MM.1S (cell line): ENCODE measurements around the gene EAF2.

Source experiments
- DNase-seq: peaks from one replicate; pipeline ENCODE4 v3.0.0-alpha.2; 2015
- H2AFZ ChIP-seq: fragments of 300-600 bp; sonication (generic); 2 replicates; pipeline ENCODE4 v1.6.0; 2016; ENCODE audit warnings: antibody characterized with exemption, low read length
- H3F3A ChIP-seq: fragments of 300-600 bp; sonication (generic); 2 replicates; pipeline ENCODE4 v1.6.1; 2016; ENCODE audit warnings: mild to moderate bottlenecking, antibody characterized with exemption, low read length, moderate library complexity, mixed read lengths; ENCODE audit not compliant: insufficient read depth
- H3K27ac ChIP-seq: fragments of 300-600 bp; sonication (generic); 2 replicates; pipeline ENCODE4 v1.5.1; 2016; ENCODE audit warnings: mild to moderate bottlenecking, low read length
- H3K27me3 ChIP-seq: fragments of 300-600 bp; sonication (generic); replicated peaks from 2 replicates; pipeline ENCODE4 v1.6.0; 2016; ENCODE audit warnings: low read length; ENCODE audit not compliant: insufficient read depth
- H3K36me3 ChIP-seq: fragments of 300-600 bp; sonication (generic); replicated peaks from 2 replicates; pipeline ENCODE4 v1.6.1; 2016; ENCODE audit warnings: mild to moderate bottlenecking, low read length, mixed read lengths; ENCODE audit not compliant: insufficient read depth
- H3K4me1 ChIP-seq: fragments of 300-600 bp; sonication (generic); 2 replicates; pipeline ENCODE4 v1.6.1; 2016; ENCODE audit warnings: low read length, mixed read lengths
- H3K4me2 ChIP-seq: fragments of 300-600 bp; sonication (generic); 2 replicates; pipeline ENCODE4 v1.6.0; 2016; ENCODE audit warnings: low read depth, low read length
- H3K4me3 ChIP-seq: fragments of 300-600 bp; sonication (generic); 2 replicates; pipeline ENCODE4 v1.5.1; 2016; ENCODE audit warnings: low read length, mixed read lengths
- H3K79me2 ChIP-seq: fragments of 300-600 bp; sonication (generic); 2 replicates; pipeline ENCODE4 v1.6.1; 2016; ENCODE audit warnings: mixed run types, low read length, mixed read lengths
- H3K9ac ChIP-seq: fragments of 300-600 bp; sonication (generic); 2 replicates; pipeline ENCODE4 v1.6.1; 2016; ENCODE audit warnings: low read length, mixed read lengths
- H3K9me2 ChIP-seq: fragments of 300-600 bp; sonication (generic); replicated peaks from 2 replicates; pipeline ENCODE4 v1.6.1; 2016; ENCODE audit warnings: mild to moderate bottlenecking, low read length, mixed read lengths; ENCODE audit not compliant: insufficient read depth
- H3K9me3 ChIP-seq: fragments of 300-600 bp; sonication (generic); replicated peaks from 2 replicates; pipeline ENCODE4 v1.6.1; 2016; ENCODE audit warnings: mild to moderate bottlenecking, low read length, mixed read lengths; ENCODE audit not compliant: insufficient read depth
- H4K20me1 ChIP-seq: fragments of 300-600 bp; sonication (generic); 2 replicates; pipeline ENCODE4 v1.6.1; 2016; ENCODE audit warnings: mild to moderate bottlenecking, low read length, moderate library complexity, mixed read lengths; ENCODE audit not compliant: insufficient read depth
- EZH2 ChIP-seq: fragments of 300-600 bp; sonication (generic); optimal IDR thresholded peaks from 2 replicates; pipeline ENCODE3; 2017; ENCODE audit warnings: low read depth, mild to moderate bottlenecking, antibody characterized with exemption, low read length, mixed read lengths
- EZH2phosphoT487 ChIP-seq: fragments of 300-600 bp; sonication (generic); IDR thresholded peaks from 2 replicates; pipeline ENCODE4 v1.6.1; 2018; ENCODE audit warnings: antibody characterized with exemption, low read length
- TF ChIP-seq, protein P1 (sequence below): fragments of 300-600 bp; sonication (generic); IDR thresholded peaks from 2 replicates; pipeline ENCODE4 v1.5.1; 2016; ENCODE audit warnings: antibody characterized with exemption, low read length, mixed read lengths

The EAF2 gene

DNA sequence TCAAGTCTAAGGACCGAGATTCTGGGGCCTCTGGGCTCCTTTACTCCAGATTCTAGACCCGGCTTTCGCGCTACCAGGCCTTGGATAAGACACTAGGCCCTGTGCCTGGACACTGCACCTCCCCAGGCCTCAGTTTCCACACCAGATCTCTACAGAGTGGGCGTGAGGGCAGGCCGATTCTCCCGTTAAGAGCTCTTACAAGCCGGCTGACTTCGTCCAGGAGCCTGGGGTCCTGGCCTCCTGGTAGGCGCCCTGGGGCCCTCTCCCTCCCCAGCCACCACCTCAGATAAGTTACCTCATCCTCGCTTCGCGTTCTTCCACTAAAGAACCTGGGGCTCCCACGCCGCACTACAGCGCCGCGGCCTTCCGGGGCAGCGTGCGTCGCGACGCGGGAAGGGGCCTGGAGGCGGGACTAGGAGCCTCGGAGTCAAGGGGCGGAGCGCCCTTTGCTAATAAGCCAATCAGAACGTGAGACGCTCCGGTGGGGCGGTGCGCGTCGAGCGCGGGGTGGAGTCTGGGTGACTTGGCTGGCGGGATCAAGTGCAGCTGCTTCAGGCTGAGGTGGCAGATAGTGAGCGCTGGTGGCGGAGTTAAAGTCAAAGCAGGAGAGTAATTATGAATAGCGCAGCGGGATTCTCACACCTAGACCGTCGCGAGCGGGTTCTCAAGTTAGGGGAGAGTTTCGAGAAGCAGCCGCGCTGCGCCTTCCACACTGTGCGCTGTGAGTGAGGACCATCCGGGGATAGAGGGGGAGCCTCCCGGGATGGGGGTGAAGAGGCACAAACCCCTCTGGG lies at the start of gene EAF2, which contains the start of gene IQCB1:
Gene EAF2 (plus strand): TSS at position 539 of the 794 bp plus-strand sequence. CDS start 77 bp downstream, at position 616.
Gene IQCB1 (minus strand): TSS at position 390 of the 794 bp plus-strand sequence. CDS start 6,100 bp downstream, outside the sequence.
- DNase-seq, result peak; percentile 97
- peaks cover 20% of the 10 kb centered on the region for H3K4me1 ChIP-seq
- H3K9me3 ChIP-seq, result no peaks in the 10 kb centered on the region
- peak within 1 kb of the TSS; percentile 89 for H3K4me3 ChIP-seq
- peaks cover 95% of the 10 kb centered on the region for H3K79me2 ChIP-seq
- H3K27me3 ChIP-seq, result no peaks in the 10 kb centered on the region
- peaks cover 4% of the 10 kb centered on the region; the same call in 1 of the 2 replicates for H3K36me3 ChIP-seq
- H3K27ac ChIP-seq, result peak within 1 kb of the TSS; percentile 72
- TF ChIP-seq EZH2phosphoT487, result no peak
- TF ChIP-seq, protein P1, sequence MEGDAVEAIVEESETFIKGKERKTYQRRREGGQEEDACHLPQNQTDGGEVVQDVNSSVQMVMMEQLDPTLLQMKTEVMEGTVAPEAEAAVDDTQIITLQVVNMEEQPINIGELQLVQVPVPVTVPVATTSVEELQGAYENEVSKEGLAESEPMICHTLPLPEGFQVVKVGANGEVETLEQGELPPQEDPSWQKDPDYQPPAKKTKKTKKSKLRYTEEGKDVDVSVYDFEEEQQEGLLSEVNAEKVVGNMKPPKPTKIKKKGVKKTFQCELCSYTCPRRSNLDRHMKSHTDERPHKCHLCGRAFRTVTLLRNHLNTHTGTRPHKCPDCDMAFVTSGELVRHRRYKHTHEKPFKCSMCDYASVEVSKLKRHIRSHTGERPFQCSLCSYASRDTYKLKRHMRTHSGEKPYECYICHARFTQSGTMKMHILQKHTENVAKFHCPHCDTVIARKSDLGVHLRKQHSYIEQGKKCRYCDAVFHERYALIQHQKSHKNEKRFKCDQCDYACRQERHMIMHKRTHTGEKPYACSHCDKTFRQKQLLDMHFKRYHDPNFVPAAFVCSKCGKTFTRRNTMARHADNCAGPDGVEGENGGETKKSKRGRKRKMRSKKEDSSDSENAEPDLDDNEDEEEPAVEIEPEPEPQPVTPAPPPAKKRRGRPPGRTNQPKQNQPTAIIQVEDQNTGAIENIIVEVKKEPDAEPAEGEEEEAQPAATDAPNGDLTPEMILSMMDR, result no peak
- TF ChIP-seq EZH2, result no peak
- H4K20me1 ChIP-seq, result no peaks in the 10 kb centered on the region
- H3K9me2 ChIP-seq, result no peaks in the 10 kb centered on the region
- peaks cover 3% of the 10 kb centered on the region; the same call in 1 of the 2 replicates for H3F3A ChIP-seq
- H3K9ac ChIP-seq, result peak within 1 kb of the TSS; percentile 90
- H2AFZ ChIP-seq, result peak within 1 kb of the TSS; percentile 73
- H3K4me2 ChIP-seq, result peak within 1 kb of the TSS; percentile 83

DNA sequence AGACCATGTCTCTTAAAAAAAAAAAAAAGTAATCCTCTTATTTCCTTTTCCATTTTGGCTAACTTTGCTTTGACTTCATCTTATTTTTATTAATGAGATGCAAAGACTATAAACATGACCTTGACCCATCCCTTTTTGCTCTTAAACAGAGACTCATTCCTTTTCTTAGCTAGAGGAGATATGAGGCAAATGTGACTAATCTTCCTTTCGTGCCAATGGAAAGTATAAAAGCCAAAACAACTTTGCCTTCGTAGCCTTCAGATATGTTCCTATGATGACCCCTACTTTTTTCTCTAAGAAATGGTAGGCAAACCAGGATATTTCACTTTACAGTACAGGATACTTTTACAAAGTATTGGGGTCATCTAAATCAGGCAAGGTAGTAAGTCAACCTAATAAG lies 48.5 kb upstream of the EAF2 start:
- TF ChIP-seq, protein P1, result no peak
- TF ChIP-seq EZH2phosphoT487, result no peak
- TF ChIP-seq EZH2, result no peak
- H3K4me2 ChIP-seq, result no peak overlapping the region
- H2AFZ ChIP-seq, result no peak overlapping the region
- H4K20me1 ChIP-seq, result no peaks in the 10 kb centered on the region
- H3K27me3 ChIP-seq, result no peaks in the 10 kb centered on the region
- peaks cover 24% of the 10 kb centered on the region for H3K36me3 ChIP-seq
- H3F3A ChIP-seq, result no peaks in the 10 kb centered on the region
- H3K9me2 ChIP-seq, result no peaks in the 10 kb centered on the region
- no peak overlapping the region for H3K27ac ChIP-seq
- no peak overlapping the region for H3K4me3 ChIP-seq
- no peak overlapping the region for H3K9ac ChIP-seq
- no peaks in the 10 kb centered on the region for H3K9me3 ChIP-seq
- no peak for DNase-seq
- no peaks in the 10 kb centered on the region for H3K4me1 ChIP-seq
- H3K79me2 ChIP-seq, result peaks cover 25% of the 10 kb centered on the region

DNA sequence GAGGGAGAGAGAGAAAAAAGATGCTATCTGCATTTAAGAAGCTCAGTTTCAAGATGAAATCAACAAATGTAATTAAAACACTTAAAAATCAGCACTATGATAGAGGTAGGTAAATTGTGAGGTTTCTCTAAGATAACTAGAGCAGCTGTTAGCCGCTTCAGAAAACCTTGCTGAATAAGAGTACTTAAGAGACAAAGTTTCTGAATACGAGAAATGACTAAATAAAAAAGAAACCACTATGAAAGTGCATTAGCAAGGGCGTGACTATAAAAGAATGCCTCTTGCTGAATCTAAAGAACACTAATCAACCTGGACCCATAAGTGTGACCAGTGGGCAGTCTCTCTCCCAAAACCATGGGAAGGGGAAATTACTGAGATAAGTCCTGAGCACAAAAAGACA lies 41.9 kb upstream of the EAF2 start:
- H3K27ac ChIP-seq, result peak overlapping the region; percentile 85
- H2AFZ ChIP-seq, result 0 out of 2 replicates have a peak overlapping the region, but pooled peaks have one; percentile 1
- H3K36me3 ChIP-seq, result peaks cover 10% of the 10 kb centered on the region
- H3K4me1 ChIP-seq, result peaks cover 44% of the 10 kb centered on the region
- no peaks in the 10 kb centered on the region for H3K9me3 ChIP-seq
- peaks cover 42% of the 10 kb centered on the region for H3F3A ChIP-seq
- peak overlapping the region; percentile 73 for H3K4me2 ChIP-seq
- H3K79me2 ChIP-seq, result peaks cover 44% of the 10 kb centered on the region
- no peaks in the 10 kb centered on the region for H3K9me2 ChIP-seq
- no peaks in the 10 kb centered on the region for H3K27me3 ChIP-seq
- peak overlapping the region; percentile 50 for H3K4me3 ChIP-seq
- DNase-seq, result peak; percentile 60
- peak overlapping the region; percentile 41; the same call in 1 of the 2 replicates for H3K9ac ChIP-seq
- H4K20me1 ChIP-seq, result no peaks in the 10 kb centered on the region
- TF ChIP-seq, protein P1, result no peak
- TF ChIP-seq EZH2phosphoT487, result no peak
- no peak for TF ChIP-seq EZH2
